Inflammatory macrophage (primary cell): Measurements from ENCODE around the gene ANO4.
"Not testable (repeated sequence)": the region's sequence is repeated elsewhere in the genome, so short reads cannot be mapped to it uniquely, and the experiment has no call there.

Experiments
- DNase-seq, 2 donors: peaks; one replicate each; pipeline ENCODE4 v3.0.0-alpha.2; 2020 to 2022

Gene ANO4

DNA sequence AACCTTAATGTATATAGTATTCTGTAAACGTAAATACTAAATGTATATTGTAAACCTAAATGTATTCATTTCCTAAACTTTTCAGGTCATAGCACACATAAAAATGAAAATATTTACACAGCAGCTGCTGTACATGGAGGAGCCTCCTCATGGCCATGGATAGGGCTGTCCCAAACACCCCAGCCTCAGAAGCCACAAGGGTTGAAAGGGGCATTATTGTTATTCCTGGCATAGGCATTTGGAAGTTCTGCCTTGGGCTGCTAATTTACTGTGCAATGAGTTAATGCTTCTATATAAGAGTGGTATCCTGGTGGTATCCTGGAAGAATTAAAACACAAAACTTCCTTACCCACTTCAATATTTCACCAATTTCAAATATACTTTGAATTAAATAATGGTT lies 256.1 kb downstream of the ANO4 start:
- no peak for DNase-seq

DNA sequence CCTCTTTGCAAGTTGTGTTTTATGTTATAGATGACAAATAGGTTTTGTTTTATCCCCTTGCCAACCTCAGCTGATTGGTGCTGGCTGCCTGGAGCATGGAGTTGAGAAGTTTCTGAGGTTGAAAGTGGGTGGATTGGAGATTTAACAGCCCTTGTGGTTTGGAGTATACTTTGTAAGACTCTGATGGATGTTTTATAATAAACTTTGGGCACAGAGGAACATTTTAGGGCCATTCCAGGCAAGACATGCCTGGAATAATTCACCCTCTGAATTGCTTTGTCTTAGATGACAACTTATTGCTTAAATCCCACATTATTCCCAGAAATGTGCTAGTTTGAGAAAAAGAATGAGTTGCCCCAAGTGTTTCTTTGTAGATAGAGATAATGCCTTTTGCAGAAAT lies 256.6 kb downstream of the ANO4 start:
- DNase-seq, result no peak

DNA sequence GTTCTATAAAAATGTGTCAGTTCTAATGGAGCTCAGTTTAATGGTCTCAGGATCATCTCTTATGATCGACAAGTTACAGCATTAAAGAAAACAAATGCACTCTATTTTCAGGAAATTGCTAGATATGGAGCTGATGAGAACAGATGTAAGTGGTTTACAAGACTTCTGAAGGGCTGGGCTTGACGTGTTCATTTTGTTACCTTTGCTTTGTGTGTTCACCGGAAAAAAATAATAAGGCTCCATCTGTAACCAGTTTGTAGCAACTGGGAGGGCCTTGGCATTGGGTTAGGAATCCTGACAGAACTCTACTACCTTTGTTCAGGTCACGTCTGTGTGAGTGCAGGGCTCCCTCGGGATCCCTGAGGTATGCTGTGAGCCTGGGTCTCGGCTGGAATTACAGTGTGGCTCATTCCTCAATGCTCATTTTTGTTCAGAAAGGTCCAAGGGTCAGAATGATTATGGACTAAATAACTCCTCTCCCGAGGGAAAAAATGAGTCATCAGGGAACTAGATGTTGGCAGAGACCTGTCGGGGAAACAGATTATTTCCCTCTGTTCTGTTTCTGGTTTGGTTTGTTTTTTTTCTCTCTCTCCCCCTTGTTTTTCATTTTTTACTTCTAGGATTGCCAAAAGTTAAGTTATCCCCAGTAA lies 257.4 kb downstream of the ANO4 start:
- DNase-seq, result no peak

DNA sequence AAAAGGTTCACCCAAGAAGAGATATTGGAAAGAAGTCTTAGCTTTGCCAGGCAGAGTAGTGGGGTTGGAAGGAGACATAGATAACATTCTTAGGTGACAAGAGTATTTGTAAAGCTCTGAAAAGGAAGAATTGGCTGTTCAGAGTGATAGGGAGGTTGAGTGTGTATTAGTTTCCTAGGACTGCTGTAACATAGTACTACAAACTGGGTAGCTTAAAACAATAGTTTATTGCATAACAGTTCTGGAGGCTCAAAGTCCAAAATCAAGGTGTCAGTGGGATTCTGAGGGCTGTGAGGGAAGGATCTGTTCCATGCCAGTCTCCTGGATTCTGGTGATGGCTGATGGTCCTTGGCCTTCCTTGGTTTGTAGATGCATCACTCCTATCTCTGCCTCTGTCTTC lies 258.6 kb downstream of the ANO4 start:
- no peak for DNase-seq

DNA sequence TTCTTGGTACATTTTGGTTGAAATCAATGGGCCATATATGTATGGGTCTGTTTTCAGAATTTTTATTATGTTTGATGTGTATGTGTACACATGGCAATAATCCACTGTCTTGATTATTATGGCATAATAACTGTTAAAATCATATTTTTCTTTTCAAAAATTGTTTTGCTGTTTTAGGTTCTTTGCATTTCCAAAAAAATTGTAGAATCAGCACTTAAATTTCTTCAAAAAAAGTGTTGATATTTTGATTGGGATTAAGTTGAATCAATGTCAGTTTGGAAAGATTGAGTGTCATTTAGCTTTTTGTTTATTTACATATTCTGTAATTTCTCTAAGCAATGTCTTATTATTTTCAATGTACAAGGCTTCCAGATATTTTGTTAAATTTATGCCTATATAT lies 261.4 kb downstream of the ANO4 start:
- no peak for DNase-seq

DNA sequence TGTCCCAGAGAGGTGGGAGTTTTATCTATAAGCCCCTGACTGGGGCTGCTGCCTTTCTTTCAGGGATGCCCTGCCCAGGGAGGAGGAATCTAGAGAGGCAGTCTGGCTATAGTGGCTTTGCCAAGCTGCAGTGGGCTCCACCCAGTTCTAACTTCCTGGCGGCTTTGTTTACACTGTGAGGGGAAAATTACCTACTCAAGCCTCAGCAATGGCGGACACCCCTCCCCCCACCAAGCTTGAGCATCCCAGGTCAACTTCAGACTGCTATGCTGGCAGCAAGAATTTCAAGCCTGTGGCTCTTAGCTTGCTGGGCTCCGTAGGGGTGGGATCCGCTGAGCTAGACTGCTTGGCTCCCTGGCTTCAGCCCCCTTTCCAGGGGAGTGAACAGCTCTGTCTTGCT lies 267.9 kb downstream of the ANO4 start:
- not testable (repeated sequence) for DNase-seq

DNA sequence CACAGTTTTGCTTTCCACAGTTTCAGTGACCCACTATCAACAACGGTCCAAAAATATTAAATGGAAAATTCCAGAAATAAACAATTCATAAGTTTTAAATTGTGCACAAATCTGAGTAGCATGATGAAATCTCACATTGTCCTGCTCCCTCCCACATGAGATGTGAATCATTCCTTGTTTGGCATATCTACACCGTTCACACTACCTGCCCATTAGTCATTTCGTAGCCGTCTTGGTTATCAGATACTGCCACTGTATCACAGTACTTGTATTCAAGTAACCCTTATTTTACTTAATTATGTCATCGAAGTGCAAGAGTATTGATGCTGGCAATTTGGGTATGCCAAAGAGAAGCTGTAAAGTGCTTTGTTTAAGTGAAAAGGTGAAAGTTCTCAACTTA lies 270.1 kb downstream of the ANO4 start:
- DNase-seq, result no peak

DNA sequence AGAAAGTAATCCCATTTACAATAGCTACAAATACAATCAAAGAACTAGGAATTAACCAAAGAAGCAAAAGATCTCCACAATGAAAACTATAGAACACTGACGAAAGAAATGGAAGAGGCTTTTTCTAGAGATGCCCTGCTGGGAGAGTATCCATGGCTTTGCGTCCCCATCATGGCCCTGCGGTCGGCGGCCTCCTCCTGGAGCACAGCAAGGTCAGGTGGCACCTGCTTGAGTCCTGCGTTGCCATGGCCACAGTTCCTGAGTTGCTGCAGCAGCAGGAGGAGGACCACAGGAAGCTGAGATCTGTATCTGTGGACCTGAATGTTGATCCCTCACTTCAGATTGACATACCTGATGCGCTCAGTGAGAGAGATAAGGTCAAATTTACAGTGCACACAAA lies 271.9 kb downstream of the ANO4 start:
- no peak for DNase-seq

DNA sequence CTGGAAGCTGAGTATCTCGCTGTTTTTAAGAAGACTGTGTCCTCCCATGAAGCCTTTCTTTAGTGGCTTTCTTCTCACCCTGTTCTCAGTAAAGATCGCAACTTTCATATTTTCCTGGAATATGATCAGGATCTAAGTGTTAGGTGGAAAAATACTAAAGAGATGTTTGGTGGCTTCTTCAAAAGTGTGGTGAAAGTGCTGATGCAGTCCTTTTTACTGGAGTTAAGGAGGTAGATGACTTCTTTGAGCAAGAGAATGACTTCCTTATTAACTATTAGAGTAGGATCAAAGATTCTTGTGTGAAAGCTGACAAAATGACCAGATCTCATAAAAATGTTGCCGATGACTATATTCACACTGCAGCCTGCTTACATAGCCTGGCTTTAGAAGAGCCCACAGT lies 273.8 kb downstream of the ANO4 start:
- no peak for DNase-seq

DNA sequence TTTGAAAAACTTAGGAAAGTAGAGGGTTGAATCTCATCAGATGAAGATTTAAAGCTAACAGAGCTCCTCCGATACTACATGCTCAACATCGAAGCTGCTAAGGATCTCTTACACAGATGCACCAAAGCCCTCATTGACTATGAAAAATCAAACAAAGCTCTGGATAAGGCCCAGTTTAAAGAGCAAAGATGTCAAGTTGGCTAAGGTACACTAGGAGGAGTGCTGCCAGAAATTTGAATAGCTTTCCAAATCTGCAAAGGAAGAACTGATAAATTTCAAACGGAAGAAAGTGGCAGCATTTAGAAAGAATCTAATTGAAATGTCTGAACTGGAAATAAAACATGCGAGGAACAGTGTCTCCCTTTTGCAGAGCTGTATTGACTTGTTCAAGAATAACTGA lies 274.3 kb downstream of the ANO4 start:
- no peak for DNase-seq

DNA sequence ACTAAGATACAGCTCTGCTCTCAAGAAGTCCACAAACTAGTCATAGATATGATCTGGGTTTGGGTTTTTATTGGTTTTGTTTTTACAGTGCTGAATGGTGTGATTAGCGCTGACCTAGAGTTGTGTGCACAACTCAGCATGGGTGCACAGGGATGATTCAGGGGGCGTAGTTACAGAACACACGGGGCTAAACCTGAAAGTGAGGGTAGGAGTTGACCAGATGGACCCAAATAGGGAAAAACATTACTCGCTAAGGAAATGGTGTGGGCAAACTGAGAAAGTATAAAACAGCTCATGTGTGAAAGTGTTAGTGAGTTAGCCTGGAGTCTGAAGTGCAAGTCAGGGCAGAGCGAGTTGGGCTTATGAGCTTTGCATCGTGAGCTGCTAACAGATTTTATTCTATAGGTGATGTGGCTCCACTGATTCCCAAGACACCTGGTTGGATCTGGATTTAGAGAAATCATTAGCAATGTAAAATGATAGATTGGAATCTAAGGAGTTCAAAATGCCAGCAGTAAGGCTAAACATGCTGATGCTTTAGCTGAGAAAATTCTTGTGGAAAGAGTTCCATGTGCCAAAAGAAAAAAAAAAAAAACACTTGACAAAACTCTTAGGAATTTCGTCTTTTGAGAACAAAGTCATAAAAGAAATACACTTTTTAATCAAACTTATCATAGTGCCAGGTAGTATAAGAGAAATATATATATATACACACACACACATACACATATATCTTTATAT lies 280.5 kb downstream of the ANO4 start:
- DNase-seq, result no peak

DNA sequence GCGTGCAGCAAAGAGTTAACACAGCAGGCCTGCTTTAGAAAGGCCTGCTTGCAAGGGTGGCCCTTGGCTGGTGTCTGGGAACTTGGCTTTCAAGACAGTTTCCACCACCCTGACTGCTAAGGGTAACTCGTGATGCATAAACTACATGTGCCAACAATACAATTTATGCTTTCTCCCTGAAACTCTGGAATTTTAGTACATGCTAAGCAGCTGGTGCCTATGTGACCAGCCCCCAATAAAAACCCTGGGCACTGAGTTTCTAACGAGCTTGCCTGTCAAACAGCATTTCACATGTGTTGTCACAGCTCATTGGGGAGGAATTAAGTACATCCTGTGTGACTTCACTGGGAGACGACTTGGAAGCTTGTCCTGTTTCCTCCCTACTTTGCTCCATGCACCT lies 282.3 kb downstream of the ANO4 start:
- DNase-seq, result no peak

DNA sequence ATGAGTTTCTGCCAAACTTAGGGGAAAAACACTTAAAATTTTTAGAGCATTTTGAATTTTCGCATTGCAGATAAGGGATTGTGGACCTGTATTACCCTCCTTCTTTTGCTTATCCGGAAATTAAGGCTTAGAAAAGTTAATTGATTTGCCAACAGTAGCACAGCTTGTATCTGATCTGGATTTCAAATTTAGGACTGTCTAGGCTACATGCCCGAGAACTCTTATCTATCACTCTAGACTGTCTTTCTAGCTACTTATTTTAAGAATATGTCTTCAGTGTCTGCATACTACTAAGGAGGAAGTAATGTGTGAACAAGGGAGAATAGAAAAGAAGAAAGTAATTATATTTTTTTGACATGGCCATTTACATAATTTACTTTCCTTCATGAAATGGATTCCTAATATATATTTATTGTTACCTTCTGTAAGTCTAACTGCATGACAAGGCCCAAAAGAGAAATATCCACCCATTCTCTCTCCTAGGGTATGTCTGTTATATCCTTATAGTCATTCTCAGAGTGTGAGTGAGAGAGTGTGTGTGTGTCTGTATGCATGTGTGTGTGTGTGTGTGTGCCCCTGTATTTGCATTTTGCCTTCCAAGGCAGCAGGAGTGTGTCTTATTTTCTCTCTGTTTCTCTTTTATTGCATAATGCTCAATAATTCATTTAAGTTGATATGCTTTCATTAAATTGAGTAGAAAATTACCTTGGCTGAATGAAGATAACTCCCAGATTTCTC lies 283.4 kb downstream of the ANO4 start:
- DNase-seq, result no peak

DNA sequence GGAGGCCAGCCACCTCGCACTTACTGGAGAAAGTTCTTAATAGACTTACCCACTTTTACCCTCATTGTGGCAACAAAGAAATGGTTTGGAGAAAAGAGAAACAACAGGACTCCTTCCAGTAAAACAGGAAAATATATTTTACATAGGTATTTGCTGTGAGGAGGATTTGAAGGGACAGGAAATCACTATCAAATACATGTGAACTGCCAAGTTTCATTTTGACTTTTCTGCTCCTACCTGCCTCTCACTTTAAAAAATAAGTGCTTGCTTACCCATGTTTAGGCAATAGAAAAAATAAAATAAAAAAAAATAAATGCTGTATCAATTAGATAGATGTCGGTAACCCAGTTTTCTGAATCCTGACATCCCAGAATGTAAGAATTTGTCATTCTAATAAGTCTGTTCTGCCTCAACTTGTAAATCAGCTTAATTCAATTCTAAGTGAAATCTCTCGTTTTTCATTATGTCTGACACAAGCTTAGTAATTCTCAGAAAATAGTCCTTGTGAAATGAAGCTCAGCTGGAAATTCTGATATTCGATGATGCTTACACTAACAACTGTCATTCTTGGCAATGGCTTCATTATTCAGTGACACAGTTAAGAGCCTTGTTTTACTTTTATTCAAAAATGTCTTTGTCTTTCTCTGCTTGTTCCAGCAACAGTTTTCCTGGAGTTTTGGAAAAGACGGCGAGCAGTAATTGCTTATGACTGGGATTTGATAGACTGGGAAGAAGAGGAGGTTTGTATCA lies 284.1 kb downstream of the ANO4 start:
- no peak for DNase-seq

DNA sequence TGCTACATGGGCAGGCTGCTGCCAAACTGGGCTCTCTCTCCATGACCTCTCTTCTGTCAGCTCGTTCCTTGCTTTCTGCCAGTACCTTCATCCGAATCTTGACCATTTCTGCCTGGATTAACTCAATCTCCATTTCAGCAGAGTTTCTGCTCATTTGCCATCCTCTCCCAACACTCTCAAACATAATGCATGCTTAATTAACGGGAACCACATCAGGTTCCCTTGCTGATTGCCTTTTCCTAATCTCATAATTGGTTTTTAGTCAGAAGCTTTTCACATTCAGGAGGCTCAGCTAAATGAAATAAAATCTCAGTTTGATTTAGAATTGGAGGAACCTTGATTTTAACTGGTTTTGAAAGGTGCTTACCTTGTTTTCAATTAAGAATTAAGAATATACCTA lies 288.1 kb downstream of the ANO4 start:
- DNase-seq, result no peak

DNA sequence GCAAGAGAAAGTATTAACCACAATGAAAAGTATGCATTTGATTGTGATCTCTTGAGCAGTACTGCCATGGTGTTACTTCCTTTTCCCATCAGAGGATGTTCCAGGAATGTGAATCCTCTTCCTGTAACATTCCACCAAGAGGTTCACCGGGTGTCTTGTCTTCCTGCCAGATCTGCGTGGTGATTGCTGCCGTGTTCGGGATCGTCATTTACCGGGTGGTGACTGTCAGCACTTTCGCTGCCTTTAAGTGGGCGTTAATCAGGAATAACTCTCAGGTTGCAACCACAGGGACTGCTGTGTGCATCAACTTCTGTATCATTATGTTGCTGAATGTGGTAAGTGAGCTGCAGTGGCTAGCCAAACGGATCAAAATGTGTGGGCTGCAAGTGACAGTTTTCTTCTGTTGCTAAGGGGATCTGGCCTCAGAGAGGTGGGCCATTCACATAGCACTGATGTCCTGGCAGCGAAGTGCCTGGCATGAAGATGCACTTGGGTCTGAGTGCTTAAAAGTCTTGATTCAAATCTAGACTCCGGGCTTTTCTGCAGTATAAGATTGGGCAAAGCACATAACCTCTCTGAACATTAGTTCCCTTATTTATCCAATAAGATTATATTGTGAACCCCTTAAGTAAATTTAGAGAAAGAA lies 292.0 kb downstream of the ANO4 start:
- DNase-seq, result no peak

DNA sequence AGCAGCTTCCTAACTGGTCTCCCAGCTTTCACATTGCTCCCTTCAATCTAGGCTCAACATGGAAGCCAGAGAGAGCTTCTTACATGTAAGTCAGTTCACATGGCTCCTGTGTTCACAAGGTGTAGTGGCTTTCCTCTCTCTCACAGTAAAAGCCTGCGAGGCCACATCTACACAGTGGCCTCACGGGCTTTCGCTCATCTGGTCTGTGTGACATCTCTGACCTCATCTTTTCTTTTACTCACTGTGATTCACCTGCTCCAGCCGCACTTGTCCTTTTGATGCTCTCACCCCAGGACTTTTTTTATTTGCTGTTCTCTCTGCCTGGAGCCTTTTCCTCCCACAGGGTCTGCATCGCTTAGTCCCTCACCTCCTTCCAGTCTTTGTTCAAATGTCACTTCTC lies 293.3 kb downstream of the ANO4 start:
- no peak for DNase-seq

DNA sequence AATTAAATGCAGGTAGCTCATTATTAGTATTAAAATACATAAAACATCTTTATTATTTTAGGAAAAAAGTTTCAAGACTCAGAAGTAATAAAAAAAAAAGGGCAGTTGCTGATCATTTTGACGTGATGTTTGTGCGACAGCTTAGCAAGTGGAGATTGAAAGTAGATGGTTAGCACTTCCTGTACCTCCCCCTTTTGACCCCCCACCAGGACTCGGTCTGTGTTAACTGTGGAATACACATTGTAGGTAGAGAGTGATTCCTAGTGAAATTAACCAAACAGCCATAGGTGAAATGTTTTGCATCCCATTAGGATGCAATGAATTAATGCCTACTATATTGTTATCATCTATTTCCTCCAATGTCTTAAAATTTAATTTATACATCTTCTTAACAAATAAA lies 294.7 kb downstream of the ANO4 start:
- DNase-seq, result no peak

DNA sequence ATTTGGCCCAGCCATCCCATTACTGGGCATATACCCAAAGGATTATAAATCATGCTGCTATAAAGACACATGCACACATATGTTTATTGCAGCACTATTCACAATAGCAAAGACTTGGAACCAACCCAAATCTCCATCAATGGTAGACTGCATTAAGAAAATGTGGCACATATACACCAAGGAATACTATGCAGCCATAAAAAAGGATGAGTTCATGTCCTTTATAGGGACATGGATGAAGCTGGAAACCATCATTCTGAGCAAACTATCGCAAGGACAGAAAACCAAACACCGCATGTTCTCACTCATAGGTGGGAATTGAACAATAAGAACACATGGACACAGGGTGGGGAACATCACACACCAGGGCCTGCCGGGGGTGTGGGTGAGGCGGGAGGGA lies 295.6 kb downstream of the ANO4 start:
- DNase-seq, result not testable (repeated sequence)

DNA sequence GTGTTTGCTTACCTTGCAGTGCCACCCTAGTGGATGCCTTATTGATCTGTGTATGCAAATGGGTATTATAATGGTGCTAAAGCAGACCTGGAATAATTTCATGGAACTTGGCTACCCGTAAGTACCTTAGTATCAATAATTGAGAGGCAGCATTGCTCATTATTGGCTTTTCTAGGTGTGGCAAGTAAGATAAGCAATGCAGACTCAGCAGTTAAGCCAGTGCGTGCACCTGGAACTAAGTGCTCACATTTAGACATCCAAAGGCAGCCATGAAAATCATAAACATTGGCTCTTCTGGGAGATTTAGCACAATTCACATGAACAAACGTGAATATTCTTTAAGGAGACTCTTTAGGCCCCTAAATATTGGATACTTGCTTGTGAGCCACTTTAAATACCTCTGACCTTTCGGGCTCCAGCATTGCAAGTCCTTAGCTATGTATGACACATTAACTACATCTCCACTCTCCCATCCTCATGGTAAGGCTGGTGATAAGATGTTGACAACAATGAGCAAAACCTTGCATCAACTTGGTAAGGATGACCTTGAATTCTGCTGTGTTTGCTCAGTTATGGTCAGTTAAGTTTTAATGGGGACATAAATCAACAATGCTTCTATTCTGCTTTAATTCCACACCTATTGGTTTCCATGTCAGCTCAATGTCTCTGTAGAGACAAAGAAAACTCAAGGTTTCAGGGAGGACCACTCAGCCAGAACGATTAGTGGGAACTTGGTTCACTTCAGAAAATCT lies 303.4 kb downstream of the ANO4 start:
- no peak for DNase-seq

DNA sequence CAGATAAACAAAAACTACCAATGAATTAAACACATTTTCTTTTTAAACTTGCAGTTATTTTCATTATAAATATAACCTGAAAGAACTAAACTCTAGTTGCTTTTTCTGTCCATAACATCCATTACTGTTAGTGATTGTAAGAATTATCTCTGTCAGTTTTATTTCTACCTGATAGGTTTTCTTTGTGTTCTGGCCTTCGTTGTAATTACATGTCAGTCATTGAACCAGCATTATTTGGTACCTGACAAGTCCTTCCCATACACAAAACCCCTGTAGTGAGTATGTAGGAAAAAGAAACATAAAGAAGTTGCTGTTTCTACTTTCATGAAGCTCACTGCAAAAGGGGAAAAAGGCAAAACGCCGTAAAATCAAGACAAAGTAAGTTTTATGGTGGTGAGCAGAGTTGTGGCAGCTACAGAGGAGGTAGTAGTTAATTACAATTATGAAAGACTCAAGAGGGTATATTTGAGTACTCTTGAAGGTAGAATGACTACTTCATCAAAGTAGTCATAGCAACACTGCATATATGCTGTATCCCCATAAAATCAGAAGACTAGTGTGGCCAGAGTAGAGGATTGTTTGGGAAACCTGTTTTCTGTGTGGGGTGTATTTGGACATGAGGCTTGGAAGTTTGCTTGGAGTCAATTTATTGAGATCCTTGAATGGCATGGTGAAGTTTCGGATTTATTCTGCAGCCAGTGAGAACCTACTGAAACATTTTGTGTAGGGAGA lies 312.6 kb downstream of the ANO4 start:
- DNase-seq, result no peak
